Muscle of leg (tissue), 11 donors: ENCODE results near the gene XYLT2. TPM values are rescaled to one million over a fixed set of nuclear protein-coding genes. Genes with fewer than 3 reads are reported as not detected.

ENCODE experiments used
- DNase-seq: peaks from one replicate; pipeline ENCODE4 v3.0.0; 2013
- H3K27ac ChIP-seq: one replicate; pipeline ENCODE4 v1.5.1; 2013; ENCODE audit warnings: mild to moderate bottlenecking, low read length, control low read depth
- H3K27me3 ChIP-seq: one replicate; pipeline ENCODE4 v1.6.1; 2013; ENCODE audit warnings: low read length; ENCODE audit not compliant: control insufficient read depth, insufficient read depth
- H3K36me3 ChIP-seq: one replicate; pipeline ENCODE4 v1.6.1; 2013; ENCODE audit warnings: low read length; ENCODE audit not compliant: control insufficient read depth, insufficient read depth
- H3K4me1 ChIP-seq: one replicate; pipeline ENCODE4 v1.6.1; 2013; ENCODE audit warnings: low read length; ENCODE audit not compliant: control insufficient read depth, insufficient read depth
- H3K4me3 ChIP-seq: one replicate; pipeline ENCODE4 v1.5.1; 2013; ENCODE audit warnings: low read length, control low read depth
- H3K9me3 ChIP-seq: replicated peaks from 2 replicates; pipeline ENCODE4 v1.6.1; 2013; ENCODE audit warnings: low read depth, low read length; ENCODE audit not compliant: control insufficient read depth
- WGBS: methylation state at CpG from one replicate; pipeline ENCODE4 v1.1.5; 2013; ENCODE audit warnings: missing lambda C conversion rate; ENCODE audit not compliant: insufficient coverage; 5-methylcytosine and 5-hydroxymethylcytosine counted together
- polyA plus RNA-seq, 8 donors: library from polyadenylated mRNA; unstranded; fragments of 120-200 nt; gene quantifications; one replicate each; pipeline versions ENCODE4 v1.2.1 to v1.2.3, GENCODE V29; 2013; ENCODE audit warnings: inconsistent platforms in 1 of 8, low replicate concordance in 1 of 8; ENCODE audit not compliant: insufficient read length in 8 of 8, insufficient read depth in 1 of 8
- total RNA-seq: library from RNA; stranded (reverse); fragments of 120-200 nt; gene quantifications from one replicate; pipeline ENCODE4 v1.2.4, GENCODE V29; 2013

Gene XYLT2
- total and polyA plus RNA-seq, 9 donors: 16.7 to 26.7 (median 22.6) TPM

- WGBS: 15% methylated on average over 2 of the region's 11 CpGs
- Histone ChIP-seq H3K36me3 (peaks cover 62% of the 10 kb centered on the region), H3K4me3 (no peak overlapping the region), H3K9me3 (no peaks in the 10 kb centered on the region), H3K27me3 (no peaks in the 10 kb centered on the region), H3K27ac (no peak overlapping the region), H3K4me1 (peaks cover 11% of the 10 kb centered on the region)
- peak; percentile 60 for DNase-seq
These were observed 15.9 kb downstream of the XYLT2 start for GRCh38 chr17:50361561-50362480.

DNA sequence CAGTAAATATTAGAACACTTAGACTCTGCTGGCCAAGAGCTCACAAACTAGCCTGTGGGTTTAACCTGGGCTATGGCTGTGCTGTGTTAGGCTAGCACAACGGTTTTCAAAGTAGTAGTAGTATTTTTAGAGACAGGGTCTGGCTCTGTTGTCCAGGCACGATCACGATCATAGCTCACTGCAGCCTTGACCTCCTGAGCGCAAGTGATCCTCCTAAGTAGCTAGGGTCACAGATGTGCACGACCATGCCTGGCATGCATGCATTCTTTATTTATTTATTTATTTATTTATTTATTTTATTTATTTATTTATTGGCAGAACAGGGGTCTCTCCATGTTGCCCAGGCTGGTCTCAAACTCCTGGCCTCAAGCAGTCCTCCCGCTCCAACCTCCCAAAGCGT, 16.7 kb downstream of the XYLT2 start:
- peaks cover 66% of the 10 kb centered on the region for H3K36me3 ChIP-seq
- H3K4me3 ChIP-seq: no peak overlapping the region
- WGBS: 96% methylated on average over 2 of the region's 7 CpGs
- H3K9me3 ChIP-seq: no peaks in the 10 kb centered on the region
- no peak for DNase-seq
- no peaks in the 10 kb centered on the region for H3K27me3 ChIP-seq
- no peak overlapping the region for H3K27ac ChIP-seq
- peaks cover 11% of the 10 kb centered on the region for H3K4me1 ChIP-seq

- 34% methylated on average over 6 of the region's 8 CpGs for WGBS
- H3K27ac ChIP-seq: no peak overlapping the region
- peak; percentile 79 for DNase-seq
These were observed 17.5 kb downstream of the XYLT2 start for GRCh38 chr17:50363217-50364060.

GRCh38 chr17:50364061-50364458, 18.1 kb downstream of the XYLT2 start:
- DNase-seq: no peak

More at GRCh38 chr17:50363217-50364060, 17.5 kb downstream of the XYLT2 start:
- H3K36me3 ChIP-seq: peaks cover 64% of the 10 kb centered on the region
- H3K4me1 ChIP-seq: peaks cover 11% of the 10 kb centered on the region
- H3K4me3 ChIP-seq: no peak overlapping the region
- no peaks in the 10 kb centered on the region for H3K9me3 ChIP-seq
- H3K27me3 ChIP-seq: no peaks in the 10 kb centered on the region

DNA sequence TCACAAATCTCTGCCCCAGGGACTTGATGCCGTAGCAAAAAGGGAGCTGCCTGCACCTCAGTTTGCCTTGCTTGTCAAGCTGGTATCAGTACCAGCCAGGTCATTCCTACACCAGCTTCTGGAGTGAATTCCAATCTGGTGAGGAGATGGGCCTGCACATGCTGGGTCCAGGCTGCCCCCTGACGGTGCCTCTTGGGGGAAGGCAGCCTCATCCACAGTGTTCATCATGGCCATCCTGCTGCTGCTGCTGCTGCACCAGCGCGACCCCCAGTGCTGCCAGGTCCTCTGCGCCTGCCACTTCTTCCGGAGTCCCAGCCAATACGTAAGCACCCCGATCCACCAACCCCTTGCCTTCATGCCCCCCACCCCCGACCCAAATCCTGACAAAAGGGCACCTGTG, 18.8 kb downstream of the XYLT2 start:
- WGBS: 62% methylated on average over 5 of the region's 9 CpGs
- no peaks in the 10 kb centered on the region for H3K9me3 ChIP-seq
- DNase-seq: no peak
- H3K4me3 ChIP-seq: no peak overlapping the region
- no peak overlapping the region for H3K27ac ChIP-seq
- no peaks in the 10 kb centered on the region for H3K27me3 ChIP-seq
- peaks cover 57% of the 10 kb centered on the region for H3K36me3 ChIP-seq
- peaks cover 11% of the 10 kb centered on the region for H3K4me1 ChIP-seq

More at GRCh38 chr17:50364061-50364458, 18.1 kb downstream of the XYLT2 start:
- no peak overlapping the region for H3K4me3 ChIP-seq
- 63% methylated on average over 4 of the region's 4 CpGs for WGBS
- peaks cover 11% of the 10 kb centered on the region for H3K4me1 ChIP-seq
- H3K36me3 ChIP-seq: peaks cover 61% of the 10 kb centered on the region
- H3K27ac ChIP-seq: no peak overlapping the region
- H3K9me3 ChIP-seq: no peaks in the 10 kb centered on the region
- no peaks in the 10 kb centered on the region for H3K27me3 ChIP-seq

- Histone ChIP-seq H3K27me3 (no peaks in the 10 kb centered on the region), H3K4me1 (peaks cover 11% of the 10 kb centered on the region), H3K4me3 (no peak overlapping the region), H3K27ac (no peak overlapping the region), H3K36me3 (peaks cover 57% of the 10 kb centered on the region), H3K9me3 (no peaks in the 10 kb centered on the region)
- WGBS: 0% methylated on average over 1 of the region's 2 CpGs
- DNase-seq: no peak
These were observed 19.2 kb downstream of the XYLT2 start for GRCh38 chr17:50365165-50365564.

GRCh38 chr17:50365649-50366393, 19.9 kb downstream of the XYLT2 start:
- Histone ChIP-seq H3K36me3 (peaks cover 56% of the 10 kb centered on the region), H3K27me3 (no peaks in the 10 kb centered on the region)

GRCh38 chr17:50367401-50367800, 21.5 kb downstream of the XYLT2 start:
- Histone ChIP-seq H3K27me3 (no peaks in the 10 kb centered on the region), H3K4me3 (no peak overlapping the region), H3K36me3 (peaks cover 49% of the 10 kb centered on the region), H3K27ac (no peak overlapping the region), H3K9me3 (no peaks in the 10 kb centered on the region), H3K4me1 (peaks cover 23% of the 10 kb centered on the region)
- no CpG with 5 or more reads among the region's 1 CpG for WGBS
- no peak for DNase-seq

More at GRCh38 chr17:50365649-50366393, 19.9 kb downstream of the XYLT2 start:
- 91% methylated on average over 13 of the region's 14 CpGs for WGBS
- Histone ChIP-seq H3K4me1 (peaks cover 11% of the 10 kb centered on the region), H3K27ac (no peak overlapping the region), H3K4me3 (no peak overlapping the region), H3K9me3 (no peaks in the 10 kb centered on the region)
- no peak for DNase-seq

- Histone ChIP-seq H3K9me3 (no peaks in the 10 kb centered on the region), H3K4me1 (peaks cover 14% of the 10 kb centered on the region), H3K4me3 (no peak overlapping the region), H3K36me3 (peaks cover 48% of the 10 kb centered on the region), H3K27me3 (no peaks in the 10 kb centered on the region), H3K27ac (no peak overlapping the region)
- no peak for DNase-seq
- WGBS: 100% methylated on average over 1 of the region's 5 CpGs
These were observed 24.1 kb downstream of the XYLT2 start for GRCh38 chr17:50370052-50370451.
